NCI-H524 treated with DMSO at 0.1 percent for 48 hours (cell line): ENCODE measurements around the gene R3HDM2.

ENCODE experiments used
- DNase-seq: peaks from one replicate; lab custom pipeline; 2025; lab: John Stamatoyannopoulos, UW

The R3HDM2 gene

DNA sequence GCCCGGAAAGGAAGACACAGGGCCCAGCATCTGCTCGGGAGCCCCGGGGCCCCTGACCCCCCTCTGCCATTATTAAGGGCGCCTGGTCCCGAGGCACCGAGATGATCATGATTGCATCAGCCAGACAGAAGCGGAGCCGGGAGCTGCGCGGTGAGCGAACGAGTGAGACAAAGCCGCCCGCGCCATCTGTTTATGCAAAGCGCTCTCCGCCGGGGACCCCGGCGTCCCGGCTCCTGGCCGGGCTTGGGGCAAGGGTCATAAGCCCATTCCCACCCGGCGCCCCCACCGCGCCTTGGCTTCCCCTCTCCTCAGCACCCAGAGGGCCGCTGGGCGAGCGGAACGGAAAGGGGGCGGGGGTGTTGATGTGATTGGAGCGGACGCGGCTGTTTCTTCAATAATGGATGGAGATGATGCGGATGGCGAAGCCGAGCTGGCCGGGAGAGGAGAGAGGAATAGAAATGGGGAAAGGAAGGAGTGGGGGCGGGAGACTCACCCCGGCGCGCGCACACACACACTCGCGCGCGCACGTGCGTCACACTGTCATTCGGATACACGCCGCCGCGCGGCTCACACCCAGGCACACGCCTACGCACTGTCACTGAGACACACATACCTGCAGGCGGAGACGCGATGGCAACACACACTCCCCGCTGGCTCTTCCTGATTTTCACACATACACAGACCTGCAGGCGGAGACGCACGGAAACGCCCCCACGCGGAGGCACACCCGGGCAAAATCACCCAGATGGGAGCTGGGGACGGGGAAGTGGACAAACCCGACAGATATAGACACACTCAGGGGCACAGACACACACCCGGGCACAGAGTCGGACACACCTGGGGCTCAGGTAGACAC lies 190.5 kb downstream of the R3HDM2 start:
- no peak for DNase-seq

DNA sequence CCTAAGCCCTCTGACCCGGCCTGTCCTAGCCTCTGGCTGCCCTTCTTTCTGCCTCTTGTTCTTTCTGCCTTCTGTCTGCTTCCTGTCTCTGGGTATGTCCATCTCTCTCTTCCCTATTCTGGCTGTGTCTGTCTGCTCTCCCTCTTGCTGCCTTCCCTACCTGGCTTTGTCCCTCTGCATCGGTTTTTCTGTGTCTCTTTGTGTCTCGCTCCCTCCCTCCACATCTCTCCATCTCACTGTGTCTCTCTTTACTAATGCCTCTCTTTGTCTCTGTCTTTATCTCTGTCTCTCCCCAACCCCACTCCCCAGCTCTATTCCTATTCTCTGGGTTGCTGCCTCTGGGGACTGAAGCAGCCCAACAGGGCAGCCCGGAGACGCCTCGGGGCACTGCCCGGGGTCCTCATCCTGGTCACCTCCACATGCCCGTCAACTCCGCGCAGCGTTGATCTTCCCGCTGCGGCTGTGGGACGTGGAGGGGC lies 191.2 kb downstream of the R3HDM2 start:
- no peak for DNase-seq

DNA sequence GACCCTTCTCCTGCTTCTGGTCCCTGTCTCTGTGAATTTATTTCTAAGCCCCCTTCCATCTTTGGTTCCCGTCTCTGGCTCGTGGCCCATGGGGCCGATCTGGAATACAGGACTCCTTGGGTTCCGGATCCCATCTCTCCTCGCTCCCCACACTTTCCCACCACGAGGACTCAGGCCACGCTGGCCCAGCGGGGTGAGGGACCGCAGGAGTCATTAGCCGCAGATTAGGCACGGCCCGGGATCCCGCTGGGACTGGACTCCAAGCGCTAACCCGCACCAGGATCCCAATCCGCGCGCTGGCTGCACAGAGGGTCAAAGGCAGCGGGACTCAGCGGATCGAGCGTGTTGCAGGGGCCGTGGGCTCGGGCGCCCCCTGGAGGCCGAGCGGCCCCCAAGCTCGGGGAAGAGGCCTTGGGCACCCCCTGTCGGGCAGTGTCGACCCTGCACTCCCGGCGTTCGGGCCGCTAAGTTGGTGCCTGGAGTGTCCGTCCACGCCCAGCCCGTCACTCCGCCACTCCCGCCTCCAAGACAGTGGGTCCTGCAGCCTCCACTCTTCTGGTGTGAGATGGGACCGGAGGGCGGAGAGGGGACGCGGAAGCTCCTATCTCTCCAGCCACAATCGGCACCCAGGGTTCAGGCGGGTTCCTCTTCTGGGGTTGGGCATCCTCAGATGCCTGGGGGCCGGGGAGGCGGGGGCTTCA lies 191.8 kb downstream of the R3HDM2 start:
- no peak for DNase-seq

DNA sequence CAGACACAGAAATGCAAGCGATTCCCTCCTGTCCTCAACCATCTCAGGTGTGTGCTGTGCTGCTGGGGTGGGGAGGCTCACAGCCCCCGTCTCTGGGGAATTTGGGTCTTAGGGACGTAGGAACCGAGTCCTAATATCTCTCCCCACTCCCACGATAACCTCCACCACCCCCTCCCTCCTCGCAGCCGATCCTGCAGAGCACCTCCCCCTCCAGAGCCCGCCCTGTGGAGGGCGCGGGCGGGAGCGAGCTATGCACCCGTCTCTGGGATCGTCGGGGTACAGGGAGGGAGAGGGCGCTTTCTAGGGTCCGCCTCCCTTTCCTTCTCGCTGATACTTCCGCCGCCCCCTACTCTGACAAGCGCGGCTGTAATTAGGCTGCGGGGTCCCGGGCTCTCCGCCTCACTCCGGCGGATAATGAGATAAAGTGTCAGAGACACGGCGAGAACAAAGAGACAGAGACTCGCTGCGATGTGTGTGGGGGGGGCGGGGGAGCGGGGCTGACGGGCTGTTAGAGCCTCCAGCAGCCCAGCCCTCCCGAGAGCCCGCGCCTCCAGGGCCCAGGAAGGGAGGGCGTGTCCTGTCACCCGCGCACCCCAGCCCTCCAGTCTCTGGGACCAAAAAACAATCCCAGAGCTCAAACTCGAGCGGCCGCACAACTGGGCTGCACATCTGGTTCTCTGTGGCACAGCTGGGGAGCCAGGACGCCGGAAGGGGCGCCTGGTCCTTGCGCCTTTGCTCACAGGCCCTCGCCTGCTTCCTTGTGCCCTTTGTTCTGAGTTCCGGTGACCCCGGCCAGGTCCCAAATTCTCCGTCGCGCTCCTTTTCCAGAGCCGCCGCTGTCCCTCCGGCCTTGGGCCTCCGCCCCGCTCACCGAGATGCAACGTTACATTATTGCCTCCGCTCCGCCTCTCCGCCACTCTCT lies 192.7 kb downstream of the R3HDM2 start:
- DNase-seq, result no peak

DNA sequence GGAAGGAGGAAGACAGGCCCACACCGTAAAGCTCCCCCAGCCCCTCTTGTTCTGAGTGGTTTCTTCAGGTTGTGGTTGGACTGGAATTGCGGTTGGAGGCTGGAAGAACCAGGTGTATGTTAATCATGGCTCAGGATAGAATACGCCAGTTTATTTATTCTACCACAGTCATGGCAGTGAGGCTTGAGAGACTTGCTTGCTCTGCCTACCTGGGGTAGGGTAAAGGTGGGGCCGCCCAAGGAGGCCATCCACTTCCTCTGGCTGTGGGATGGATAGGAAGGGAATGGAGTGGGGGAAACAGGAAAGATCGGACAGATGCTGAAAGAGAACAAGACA lies 193.3 kb downstream of the R3HDM2 start:
- no peak for DNase-seq

DNA sequence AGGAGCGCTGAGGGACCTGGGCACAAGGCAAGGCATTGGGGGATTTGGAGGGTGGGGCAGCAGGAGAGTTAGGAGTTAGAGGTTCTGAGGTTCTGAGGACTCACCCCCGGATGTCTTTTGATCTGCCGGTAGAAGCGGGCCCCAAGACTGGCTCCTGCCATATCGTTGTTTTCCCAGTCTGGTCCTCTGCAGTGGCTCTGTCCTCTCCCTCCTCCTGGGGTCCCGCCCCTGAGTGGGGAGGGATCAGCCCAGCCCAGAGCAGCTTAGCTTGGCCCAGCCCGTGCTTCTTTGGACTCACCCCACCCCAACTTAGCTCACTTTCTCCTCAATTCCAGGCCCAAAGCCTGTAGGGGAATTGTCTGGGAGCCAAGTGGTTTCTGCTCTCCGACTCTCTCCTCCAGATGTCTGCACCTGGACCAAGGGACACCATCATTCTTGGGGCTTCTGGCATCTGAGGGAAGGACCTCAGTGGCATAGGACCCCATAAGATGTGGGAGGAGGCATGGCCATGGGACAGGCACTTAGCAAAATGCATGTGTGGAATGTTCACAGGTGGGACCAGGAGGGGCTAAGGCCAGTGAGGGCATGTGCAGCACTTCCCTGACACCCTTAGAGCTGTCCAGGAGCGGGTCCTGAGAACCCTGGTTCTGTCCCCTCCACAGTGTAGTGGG lies 193.8 kb downstream of the R3HDM2 start:
- no peak for DNase-seq

DNA sequence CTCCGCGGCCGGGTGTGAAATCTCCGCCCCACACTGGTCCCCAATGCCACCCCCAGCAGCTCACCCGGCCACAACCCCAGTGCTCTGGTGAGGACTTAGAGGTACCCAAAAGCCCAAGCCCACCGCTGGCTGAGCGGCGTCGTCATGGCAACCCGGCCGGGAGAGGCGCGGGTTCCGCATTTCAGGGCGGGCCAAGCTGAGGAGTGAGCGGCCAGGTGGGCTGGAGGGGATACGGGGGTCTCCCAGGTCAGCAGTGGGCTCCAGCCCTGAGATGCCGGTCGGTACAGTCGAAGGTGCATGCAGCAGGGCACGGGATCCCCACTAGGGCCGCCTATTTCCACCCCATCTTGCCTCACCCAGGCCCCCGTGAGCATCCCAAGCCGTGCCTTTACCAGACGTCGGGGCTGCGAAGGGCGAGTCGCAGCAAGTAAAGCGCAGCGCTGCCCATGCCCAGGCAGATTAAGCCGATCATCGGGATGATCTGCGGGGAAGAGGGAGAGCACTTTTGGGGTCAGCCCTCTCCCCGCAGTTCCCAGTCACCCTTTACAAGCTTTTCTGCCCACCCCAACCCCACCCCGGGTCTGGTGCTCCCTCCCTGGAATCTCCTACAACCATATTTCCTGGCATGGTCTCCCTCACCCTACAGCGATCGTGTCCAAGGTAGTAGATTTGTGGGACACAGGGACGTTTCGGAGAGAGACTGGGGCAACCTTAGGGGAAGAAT lies 194.5 kb downstream of the R3HDM2 start:
- DNase-seq, result no peak

DNA sequence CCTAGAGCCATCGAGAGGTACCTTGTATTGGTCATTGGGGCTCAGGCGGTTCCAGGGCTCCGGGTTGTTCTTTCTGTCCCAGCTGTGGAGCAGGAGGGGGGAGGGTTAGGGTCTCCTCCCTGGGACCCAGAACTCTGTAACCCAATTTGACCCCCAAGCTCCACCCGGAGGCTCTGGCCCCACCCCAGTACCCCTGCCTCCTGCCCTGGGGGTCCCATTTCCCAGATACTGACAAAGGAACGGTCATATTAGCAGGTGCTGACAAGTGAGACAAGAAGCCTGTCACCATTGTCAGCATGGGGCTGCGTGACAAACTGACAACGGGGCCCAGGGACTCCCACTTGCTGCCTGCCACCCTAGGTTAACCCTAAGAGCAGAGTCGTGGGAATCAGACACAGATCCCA lies 195.1 kb downstream of the R3HDM2 start:
- DNase-seq, result no peak

DNA sequence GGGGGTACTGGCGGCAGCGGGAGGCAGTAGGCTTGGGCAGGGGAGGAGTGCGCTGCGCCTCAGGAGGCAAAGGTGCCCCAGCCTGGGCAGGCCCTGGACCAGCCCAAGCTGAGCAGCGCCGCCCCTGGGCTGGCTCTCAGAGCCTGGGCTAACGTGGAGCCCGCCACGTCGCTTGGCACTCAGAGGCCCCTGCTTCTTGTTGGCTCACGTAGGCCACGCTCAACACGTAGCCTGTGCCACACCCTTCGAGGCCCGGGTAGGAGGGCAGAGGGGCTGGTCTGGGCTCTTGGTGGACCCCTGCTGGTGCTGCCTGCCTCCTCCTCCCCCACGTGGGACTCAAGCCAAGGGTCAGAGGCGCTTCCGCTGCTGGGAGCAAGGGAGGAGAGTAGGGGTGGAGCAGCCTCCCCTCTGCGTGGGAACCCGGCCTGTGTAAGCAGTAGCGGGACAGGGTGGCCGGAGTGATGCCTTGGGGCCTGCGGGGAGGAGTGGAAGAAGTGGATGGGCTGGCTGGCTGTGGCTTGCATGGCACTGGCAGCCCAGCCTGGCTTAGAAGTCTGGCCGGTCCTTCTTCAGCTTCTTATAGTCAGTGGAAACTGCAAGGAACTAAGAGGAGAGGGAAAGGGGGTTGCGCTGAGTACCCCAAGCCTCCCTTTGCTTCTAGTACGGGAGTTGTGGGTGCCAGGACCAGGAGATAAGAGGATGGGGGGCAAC lies 195.7 kb downstream of the R3HDM2 start:
- DNase-seq, result no peak

DNA sequence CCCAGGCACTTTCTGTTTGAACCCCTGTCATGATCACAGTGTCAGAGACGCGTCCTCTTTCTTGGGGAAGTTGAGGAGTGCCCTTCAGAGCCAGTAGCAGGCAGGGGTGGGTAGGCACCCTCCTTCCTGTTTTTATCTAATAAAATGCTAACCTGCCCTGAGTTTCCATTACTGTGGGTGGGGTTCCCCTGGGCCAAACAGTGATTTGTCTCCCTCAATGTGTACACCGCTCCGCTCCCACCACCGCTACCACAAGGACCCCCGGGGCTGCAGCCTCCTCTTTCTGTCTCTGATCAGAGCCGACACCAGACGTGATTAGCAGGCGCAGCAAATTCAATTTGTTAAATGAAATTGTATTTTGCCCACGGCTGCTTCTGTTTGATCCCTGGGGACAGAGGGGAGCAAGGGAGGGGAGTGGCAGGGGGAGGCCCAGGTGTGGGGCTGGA lies 196.2 kb downstream of the R3HDM2 start:
- DNase-seq, result no peak

DNA sequence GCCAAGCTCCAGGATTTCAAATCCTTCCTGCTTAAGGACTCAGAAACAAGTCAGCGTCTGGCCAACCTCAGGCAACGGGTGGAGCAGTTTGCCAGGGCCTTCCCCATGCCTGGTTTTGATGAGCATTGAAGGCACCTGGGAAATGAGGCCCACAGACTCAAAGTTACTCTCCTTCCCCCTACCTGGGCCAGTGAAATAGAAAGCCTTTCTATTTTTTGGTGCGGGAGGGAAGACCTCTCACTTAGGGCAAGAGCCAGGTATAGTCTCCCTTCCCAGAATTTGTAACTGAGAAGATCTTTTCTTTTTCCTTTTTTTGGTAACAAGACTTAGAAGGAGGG lies 196.6 kb downstream of the R3HDM2 start:
- DNase-seq, result no peak

DNA sequence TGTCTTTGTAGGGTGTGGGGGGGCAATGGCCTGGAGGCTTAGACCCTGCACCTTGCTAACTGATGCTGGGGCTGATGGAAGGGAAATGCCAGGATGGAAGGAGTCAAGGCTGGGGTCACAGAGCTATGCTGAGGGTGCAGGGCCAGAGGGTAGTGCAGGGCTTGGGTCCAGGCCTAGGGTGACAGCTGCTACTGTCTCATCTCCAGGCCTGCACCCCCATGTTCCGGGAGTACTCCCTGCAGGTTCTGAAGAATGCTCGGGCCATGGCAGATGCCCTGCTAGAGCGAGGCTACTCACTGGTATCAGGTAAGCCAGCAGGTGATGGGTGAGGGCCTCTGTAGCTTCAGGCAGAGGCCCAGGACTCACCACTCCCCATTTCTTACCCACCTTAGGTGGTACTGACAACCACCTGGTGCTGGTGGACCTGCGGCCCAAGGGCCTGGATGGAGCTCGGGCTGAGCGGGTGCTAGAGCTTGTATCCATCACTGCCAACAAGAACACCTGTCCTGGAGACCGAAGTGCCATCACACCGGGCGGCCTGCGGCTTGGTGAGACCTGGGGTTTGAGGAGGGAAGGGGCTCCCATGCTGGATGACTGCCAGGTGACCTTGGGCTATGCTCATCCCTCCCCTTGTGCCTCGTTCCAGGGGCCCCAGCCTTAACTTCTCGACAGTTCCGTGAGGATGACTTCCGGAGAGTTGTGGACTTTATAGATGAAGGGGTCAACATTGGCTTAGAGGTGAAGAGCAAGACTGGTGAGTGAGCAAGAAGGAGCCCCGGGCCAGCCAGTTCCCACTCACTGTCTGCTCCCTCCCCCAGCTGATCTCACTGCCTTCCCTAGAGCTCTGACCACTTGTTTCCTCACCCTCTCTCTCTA lies 197.2 kb downstream of the R3HDM2 start:
- DNase-seq, result no peak

DNA sequence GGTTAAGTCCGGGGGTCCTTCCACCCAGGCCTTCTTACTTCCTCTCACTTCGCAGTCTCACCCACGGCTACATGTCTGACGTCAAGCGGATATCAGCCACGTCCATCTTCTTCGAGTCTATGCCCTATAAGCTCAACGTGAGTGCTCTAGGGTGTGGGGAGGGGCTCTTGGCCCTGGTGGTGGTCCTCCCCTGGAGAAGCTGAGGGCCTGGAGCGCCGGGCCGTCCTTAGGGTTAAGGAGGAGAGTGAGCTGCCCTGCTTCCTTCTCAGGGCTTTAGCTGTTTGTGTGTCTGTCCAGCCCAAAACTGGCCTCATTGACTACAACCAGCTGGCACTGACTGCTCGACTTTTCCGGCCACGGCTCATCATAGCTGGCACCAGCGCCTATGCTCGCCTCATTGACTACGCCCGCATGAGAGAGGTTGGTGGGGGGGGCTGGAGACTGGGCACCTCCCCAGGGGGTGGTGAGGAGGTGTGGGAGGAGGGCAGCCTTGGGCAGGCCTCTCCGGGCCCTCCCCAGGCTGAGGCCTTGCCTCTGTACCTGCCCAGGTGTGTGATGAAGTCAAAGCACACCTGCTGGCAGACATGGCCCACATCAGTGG lies 198.6 kb downstream of the R3HDM2 start:
- DNase-seq, result no peak

DNA sequence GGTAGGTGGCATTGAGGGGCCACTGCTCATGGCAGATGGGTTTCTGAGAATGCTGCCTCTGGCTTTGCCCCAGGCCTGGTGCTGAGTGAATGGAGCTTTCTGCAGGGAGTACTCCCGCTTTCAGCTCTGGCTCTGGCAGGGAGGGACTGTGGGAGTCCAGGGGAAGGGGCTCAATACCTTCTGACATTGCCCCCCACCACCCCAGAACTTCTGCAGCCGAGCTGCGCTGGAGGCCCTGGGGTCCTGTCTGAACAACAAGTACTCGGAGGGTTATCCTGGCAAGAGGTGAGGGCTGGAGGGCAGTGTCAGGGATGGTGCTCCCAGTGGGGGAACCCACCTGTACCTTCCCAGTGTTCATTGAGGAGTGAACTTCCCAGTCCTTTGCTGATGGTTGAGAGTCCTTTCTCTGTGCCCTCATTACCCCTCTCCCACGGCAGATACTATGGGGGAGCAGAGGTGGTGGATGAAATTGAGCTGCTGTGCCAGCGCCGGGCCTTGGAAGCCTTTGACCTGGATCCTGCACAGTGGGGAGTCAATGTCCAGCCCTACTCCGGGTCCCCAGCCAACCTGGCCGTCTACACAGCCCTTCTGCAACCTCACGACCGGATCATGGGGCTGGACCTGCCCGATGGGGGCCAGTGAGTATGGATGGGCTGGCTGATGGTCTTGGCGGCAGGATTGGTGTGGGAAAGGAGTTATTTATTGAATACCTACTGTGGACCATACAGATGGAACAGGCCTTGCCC lies 199.4 kb downstream of the R3HDM2 start:
- no peak for DNase-seq

DNA sequence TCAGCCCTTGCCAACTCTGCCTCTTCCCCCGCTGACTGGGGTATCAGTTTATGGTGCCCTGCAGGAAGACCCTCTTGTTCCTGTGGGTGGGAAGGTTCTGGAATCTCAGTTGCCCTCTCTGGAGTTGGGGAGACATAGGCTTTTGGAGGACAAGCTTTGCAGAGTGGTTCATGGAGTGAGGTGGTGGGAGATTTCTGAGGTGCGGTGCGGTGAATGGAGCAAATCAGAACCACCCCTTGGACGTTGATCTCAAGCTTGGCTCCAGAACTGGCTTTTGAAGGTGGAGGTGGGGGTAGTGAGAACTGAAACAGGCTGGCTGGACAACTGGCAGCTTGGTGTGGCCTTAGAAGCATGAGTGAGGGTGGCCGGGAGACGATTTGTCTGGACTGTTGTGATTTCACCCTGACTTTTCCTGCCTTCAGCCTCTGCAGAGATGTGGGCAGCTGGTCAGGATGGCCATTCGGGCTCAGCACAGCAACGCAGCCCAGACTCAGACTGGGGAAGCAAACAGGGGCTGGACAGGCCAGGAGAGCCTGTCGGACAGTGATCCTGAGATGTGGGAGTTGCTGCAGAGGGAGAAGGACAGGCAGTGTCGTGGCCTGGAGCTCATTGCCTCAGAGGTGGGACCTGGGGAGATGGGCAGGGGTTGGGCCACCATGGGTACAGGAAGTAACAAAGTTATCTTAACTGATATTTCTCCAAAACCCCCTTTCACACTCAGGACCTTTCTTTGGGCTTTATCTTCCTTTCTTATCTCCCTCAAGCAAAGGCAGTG lies 200.3 kb downstream of the R3HDM2 start:
- DNase-seq, result no peak

DNA sequence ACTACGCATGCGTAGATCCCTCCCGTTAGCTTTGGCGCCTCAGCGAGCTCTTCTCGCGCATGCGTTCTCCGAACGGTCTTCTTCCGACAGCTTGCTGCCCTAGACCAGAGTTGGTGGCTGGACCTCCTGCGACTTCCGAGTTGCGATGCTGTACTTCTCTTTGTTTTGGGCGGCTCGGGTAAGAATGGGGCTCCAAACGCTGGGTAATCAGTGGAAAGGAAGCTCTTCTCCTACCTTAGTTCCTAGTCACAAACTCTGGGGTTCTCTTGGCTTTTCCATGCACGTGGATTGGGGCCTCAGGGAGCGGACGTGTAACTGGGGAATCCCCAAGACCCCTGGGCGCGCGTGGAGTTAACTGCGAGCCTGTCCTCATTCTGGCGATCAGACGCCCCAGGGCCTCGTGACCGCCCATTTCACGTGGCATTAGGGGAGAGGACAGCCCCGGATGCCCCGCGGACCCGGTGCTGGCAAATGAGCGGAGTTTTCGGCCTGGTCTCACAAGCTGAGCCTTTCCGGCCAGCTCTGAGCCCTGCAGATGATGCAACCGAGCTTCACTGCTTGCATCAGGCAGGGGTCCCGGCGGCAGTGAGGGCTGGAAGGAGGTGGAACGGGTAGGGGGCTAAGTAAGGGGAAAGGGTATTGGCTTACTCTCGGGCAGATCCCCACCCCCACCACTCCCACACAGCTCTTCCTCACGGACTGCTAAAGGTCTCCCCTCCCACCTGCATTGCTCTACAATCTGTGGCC lies 201.0 kb downstream of the R3HDM2 start, which contains the start of gene SHMT2:
TSS of gene SHMT2 (plus strand) at position 78 of the 747 bp plus-strand sequence. CDS start at position 146, 68 bp downstream.
- DNase-seq, result peak; percentile 79
